HuH-7 (cell line): ENCODE data around the gene CAMKK2.
"Not testable (repeated sequence)": the region's sequence is repeated elsewhere in the genome, so short reads cannot be mapped to it uniquely, and the experiment has no call there.

Experiments used
- DNase-seq: peaks from one replicate; pipeline ENCODE4 v3.0.0; 2011; ENCODE audit warnings: low spot score

CAMKK2 gene

DNA sequence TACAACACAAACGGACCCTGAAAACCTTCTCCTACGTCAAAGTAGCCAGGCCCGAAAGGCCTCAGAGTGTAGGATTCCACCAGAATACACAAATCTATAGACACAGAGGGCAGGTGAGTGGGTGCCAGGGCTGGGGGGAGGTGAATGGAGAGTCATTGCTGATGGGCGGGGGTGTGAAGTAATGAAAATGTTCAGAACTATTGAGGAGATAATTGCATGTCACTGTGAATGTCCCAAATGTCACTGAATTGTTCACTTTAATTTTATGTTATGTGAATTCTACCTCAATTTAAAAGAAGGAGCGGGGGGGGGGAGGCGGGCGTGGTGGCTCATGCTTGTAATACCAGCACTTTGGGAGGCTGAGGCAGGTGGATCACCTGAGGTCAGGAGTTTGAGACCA, 50.6 kb downstream of the CAMKK2 start:
- no peak for DNase-seq

DNA sequence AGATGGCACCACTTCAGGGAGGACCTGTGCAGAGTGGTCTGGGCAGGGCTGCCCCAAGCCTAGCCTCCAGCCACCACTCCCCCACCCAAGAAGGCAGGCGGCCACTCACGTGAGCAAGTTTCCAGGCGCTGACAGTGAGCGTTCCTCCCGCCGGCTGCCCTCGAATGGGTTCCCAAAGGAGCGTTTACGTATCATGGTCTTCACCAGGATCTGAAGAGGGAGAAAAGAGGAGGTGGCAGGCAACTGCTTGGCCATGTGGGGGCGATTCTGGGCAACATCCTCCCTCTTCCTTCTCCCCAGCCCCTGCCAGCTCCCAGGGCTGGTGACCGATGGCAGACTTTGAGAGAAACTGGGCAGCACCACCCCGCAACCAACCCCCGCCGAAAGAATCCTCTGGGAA, 51.5 kb downstream of the CAMKK2 start:
- DNase-seq: no peak

DNA sequence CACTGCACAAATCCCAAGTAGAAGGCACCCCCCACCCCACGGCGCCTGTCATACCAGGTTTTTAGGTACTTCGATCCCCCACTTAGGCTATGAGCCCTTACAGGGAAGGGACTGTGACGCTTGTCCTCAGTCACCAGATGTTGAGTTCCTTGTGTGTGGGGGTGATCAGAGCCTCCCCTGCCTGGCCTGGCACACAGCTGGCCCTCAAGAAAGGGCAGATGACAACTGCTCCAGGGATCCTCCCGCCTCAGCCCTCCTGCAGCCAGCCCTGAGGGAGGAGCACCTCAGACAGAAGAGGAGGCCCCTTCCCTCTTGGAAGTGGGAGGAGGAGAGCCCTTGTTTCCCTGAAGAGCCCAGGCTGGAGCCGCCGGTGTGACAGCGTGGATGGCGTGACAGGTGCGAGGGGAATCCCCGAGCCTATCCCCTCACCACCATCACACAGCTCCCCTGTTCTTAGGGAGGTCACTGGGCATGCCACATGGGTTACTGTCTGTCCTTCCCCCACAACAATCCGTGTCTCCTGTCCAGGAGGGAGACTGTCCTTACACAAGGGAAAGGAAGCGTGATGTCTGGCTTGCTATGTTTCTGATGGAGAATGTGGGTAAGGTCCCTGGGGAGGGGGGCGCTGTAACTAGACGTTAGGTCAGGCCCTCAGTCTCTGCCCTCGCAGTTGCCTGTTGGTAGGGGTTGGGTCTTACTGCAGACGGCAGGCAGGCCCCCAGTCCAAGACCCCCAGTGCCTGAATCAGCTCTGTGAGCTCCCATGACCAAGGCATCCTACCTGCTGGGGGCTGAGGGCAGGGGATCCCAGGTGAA, 55.1 kb downstream of the CAMKK2 start:
- no peak for DNase-seq

DNA sequence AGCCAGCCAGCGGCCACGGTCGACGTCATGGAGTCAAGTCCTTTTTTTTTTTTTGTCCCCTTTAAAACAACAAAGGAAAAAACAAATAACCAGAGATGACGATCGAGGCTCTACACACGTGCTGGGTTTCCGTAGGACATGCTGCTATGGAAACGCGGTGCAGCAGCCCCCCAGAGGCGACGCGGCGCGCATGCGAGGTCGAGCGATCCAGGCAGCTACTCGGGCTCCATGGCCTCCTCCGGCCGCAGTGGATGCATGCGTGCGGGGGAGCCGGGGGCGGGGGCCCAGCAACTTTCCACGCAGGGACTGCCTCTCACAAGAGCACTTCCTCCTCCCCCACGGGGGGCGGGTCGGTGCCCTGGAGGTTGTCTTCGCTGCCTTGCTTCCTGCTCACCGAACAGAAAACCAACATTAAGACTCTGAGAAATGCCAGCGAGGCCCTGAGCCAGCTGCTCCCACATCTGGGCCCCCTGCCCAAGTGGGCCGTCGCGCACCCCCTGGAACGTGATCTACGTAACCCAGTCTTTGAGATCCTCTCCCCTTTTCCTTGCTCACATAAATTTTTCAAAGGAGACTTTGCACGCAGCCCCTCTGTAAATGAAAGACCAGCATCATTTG, 55.9 kb downstream of the CAMKK2 start:
- DNase-seq: no peak

DNA sequence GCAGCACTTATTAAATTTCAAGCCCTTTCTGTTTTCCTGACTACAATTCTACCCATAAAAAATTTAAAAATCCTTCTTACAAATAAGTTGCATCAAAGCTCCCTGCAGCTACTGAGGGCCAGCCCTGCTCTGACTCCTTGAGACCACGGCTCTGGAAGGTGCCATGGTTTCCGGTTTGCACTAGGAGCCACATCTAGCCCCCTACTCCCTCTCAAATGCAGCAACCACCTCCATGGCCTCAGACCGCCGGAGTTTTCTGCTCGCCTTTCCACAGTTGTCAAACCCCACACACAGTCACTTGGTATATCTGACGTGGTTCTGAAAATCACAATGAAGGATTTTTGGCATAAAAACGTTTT, 56.5 kb downstream of the CAMKK2 start:
- DNase-seq: no peak

DNA sequence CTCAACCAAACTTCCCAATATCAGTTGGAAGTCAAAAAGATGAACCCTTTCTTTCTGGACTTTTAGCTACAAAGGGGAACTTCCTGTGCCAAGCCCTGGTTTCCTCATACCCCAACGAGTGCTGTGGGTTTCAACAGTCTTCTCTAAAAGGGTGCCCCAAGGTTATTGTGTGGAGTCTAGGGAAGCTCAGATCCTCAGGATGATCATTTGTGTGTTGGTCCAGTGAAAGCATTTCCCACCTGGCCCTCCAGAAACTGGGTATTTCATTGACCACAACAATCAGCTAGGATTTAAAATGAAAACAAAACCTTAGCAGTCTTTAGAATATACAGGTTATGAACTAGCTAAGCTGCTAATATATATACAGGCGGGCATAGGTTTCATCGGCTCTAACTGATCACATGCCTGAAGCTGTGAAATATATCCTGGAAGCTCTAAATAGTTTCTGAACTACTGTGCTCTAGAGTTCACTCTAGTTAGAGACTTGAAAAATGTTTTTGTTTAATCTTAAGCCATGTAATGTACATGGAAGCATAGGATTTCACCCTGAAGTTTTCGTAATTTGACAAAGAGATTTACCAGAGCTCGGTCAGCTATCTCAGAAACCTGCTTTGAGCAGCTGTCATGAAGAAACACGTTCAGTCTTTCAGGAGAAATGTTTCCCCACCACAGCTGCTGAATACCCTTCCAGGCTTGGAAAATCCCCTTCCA, 57.0 kb downstream of the CAMKK2 start:
- no peak for DNase-seq

DNA sequence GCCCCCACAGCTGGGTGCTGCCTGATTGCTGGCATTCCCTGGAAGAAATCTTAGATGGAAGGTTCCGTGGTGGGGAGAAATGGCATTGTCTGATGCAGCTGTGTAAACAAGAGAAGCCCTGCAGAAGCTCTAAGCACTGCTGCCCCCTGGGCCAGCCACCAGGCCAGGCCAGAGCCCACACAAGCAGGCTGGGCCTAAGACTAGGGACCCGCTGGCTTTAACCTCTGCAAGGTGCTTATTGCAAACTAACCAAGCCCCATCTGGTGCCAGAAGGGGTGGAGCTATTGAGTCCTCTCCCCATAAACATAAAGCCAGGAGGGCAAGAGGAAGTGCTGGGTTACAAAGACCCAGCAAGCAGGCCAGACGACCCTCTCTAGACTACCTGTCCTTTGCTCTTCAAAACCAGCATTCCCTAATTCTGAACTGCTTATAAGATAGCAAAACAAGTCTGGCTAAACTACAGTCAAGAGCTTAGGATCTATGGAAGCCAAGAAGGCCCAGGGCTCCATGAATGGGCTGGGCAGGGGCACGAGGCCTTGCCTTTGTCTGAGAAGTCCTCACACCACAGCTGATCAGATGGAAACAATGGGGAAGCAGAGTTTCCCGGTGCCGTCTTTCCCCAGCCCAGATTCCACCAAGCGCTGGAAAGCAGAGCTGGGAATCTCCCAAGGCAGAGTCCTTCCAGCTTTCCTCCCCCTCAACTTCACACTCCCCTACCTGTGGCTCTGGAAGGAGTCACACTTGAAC, 57.7 kb downstream of the CAMKK2 start:
- DNase-seq: no peak

DNA sequence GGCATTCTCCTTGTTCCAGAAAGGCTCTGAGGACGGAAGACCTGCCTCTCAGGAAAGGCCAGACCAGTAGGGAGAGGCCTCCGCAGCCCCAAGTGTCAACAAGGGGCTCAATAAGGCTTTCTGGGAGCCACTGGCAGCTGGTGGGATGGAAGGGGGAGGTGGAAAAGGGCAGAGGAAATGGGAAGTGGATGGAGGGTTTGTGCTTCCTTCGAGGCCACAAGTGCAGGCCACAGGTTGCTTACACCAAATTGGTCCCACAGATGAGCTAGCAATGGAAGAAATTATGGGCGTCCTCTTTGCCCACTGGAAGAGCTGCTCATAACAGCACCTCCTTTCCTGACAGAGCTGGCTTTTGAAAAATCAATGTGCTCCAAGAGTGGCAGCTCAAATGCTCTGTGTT, 58.4 kb downstream of the CAMKK2 start:
- no peak for DNase-seq

DNA sequence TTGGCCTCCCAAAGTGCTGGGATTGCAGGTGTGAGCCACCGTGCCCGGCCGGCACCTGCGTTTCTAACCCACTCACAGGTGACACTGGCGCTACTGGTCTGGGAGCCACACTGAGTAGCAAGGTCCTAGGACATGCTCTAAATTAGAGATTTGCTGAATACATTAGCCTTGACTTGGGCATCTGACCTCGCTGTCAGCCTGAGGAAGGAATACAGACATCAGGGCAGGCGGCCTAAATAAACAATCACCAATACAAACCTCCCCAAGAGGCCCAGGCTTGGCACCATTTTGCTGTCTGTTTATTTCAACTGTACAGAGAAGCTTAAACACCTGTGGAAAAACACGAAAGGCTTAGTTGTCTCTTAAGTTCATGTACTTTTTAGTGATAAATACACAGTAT, 59.1 kb downstream of the CAMKK2 start:
- DNase-seq: no peak

DNA sequence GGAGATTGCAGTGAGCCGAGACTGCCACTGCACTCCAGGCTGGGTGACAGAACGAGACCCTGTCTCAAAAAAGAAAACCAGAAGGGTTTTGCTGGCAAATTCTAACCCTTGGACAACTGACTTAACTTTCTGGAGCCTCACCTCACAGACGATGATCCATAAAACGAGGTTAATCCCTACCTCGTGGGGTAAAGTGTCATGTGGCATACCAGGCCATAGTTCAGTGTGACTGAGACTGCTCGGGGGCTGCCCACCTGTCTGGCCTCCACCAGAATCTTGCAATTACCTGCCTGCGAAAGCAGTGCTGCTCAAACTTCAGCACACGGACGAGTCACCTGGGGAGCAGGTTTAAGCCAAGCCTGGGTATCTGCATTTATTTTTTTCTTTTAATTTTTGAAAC, 59.7 kb downstream of the CAMKK2 start:
- DNase-seq: no peak

DNA sequence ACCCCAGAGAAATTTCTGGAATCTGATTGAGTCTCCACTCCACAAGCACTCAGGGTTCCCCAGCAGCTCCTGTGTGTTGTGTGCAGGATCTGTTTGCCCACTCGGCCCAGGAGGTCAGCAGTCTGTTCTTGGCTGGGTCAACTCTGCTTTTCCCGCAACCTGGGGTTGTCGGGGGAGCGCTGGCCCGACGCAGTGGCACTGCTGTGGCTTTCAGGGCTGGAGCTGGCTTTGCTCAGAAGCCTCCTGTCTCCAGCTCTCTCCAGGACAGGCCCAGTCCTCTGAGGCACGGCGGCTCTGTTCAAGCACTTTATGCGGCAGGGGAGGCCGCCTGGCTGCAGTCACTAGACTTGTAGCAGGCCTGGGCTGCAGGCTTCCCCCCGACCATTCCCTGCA, 62.9 kb downstream of the CAMKK2 start:
- DNase-seq: no peak

DNA sequence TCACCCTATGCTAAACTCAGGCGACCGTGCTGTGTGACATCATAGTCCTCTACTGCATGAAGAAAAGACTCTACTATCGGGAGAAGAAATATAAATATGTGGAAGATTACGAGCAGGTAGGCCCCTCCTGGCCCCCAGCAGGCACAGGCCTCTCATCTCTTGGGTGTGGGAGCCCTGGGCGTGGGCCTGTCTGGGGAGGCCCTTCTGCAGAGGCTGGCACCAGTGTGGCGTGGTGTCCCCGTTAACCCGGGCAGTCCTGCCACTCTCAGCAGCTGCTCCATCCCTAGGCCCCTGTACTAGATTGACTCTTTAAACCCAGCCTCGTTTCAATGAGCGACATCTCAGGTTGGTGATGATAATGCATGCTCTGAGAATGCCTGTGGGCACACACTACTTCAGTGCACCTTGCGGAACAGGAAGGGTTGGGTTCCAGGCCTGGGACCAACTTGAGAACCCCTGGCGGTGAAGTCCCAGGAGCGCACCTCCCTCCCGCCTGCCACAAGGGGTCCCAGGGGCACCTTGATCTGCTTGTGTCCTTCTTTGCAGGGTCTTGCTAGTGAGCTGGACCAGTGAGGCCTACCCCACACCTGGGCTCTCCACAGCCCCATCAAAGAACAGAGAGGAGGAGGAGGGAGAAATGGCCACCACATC, 63.4 kb downstream of the CAMKK2 start:
- no peak for DNase-seq

DNA sequence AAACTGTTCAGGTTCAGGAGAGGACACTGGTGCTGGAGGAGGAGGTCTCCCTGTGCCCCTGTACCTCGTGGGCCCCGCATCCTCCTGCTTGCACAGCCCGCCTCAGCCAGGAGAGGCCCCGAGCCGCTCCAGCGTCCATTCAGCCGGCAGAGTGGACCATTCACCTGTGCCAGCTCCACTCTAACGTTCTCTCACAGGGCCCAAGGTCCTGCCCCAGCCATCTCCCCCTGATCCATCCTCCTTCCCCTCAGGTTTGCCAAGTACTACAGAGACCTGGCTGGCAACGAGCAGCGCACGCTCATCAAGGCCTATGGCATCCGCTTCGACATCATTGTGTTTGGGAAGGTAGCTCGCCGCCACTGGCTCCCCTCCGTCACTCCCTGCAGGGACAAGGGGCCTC, 64.3 kb downstream of the CAMKK2 start:
- DNase-seq: no peak

DNA sequence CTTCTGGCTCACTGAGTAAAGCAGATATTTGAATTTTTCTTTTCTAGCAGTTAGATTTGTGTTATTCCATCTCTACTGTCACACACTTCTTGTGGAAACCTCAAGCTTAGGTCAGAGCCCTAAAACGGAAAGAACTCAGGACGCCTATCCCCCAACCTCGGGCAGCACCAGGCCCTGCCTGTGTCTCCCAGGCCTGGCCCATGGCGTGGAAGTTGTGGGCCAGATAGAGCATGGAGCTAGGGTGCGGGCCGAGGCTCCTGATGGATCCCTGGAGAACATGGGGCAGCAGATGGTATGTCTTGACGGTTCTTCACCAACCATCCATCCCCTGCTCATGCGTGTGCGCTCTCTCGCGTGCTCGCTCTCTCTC, 66.0 kb downstream of the CAMKK2 start:
- no peak for DNase-seq

DNA sequence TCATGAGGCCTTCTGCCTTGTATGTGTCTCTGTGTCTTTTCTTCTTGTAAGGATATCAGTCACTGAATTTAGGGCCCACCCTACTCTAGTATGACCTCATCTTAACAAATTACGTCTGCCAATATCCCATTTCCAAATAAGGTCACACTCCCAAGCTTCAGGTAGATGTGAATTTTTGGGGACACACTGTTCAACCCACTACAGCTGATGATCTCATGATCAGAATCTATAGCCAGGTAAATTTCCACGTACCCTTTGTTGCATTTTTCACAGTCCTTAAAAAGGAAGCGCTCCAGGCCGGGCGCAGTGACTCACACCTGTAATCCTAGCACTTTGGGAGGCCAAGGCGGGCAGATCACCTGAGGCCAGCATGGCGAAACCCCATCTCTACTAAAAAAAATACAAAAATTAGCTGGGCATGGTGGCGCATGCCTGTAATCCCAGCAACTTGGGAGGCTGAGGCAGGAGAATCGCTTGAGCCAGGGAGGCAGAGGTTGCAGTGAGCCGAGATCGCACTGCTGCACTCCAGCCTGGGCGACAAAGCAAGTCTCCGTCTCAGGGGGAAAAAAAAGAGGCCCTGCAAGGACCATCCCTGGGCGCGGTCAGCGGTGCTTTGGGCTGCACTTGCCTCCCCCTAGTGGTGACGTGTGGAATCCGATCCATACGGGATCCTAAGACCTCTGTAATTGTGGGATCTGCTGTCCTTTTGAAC, 66.5 kb downstream of the CAMKK2 start:
- DNase-seq: peak; percentile 85

DNA sequence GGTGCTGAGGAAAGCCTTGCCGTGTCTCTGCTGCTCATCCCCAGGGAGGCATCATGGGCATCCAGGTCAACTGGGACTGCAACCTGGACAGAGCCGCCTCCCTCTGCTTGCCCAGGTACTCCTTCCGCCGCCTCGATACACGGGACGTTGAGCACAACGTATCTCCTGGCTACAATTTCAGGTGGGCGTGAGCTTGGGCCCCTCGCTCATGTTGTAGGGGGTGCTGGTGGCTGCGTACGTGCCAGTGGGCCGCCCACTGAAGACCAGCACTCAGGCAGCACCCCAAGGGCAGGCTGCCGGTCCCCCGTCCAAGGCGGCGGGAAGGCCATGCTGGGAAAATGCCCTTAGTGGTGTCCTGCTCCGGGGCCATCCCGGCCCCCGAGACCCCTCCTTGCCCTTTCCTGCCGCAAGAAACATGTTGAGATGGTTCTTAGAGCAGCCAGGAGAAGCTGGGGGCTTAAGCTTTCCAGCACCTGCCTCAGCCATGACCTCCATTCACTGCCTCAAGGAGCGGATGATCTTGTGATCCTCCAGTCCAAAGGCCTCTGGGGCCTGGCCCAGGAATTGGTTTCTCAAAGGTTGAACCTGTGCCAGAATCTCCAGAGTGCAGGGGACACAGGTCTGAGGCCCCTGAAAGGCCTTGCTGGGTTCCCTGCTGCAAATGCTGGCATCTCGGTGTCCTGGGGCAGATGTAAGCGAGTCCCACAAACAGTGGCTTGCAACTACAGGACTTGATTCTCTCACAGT, 67.4 kb downstream of the CAMKK2 start:
- no peak for DNase-seq

DNA sequence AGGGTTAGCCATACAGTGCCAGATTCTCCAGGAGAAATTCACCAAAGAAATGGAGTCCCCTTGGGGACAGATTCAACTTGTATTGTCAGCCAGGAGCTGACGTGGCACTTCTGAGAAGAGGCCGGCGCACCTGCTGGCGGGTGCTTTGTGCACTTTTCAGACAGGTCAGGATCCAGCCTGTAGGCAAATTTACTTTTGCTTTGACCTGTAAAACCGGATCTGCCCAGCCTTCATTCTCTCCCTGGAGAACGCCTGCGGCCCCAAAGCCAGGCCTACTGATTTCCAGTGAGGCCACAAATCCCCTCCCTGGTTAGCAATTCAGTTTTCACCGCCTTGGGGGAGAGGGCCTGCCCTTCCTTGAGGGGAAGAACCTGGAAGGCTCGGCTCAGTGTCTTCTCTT, 69.2 kb downstream of the CAMKK2 start:
- DNase-seq: no peak

DNA sequence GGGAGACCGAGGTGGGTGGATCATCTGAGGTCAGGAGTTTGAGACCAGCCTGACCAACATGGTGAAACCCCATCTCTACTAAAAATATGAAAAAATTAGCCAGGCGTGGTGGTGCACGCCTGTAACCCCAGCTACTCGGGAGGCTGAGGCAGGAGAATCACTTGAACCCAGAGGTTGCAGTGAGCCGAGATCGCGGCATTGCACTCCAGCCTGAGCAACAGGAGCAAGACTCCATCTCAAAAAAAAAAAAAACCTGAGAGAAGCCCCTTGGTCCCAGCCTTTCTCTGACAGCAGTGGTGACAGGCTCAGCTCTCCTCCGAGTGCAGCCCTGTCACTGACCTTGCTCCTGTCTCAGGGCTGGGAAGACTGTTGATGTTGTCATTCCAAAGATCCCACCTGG, 69.6 kb downstream of the CAMKK2 start:
- DNase-seq: not testable (repeated sequence)

DNA sequence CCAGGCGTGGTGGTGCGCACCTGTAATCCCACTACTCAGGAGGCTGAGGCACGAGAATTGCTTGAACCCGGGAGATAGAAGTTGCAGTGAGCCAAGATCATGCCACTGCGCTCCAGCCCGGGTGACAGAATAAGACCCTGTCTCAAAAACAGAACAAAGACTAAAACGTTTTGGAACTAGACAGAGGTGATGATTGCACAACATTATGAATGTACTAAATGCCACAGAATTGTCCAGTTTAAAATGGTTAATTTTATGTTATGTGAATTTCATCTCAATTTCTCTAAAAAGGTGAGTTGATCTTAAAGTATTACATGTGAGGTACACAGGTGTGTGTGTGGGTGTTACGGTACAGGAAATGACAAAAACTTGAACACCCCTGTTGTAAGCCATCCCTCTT, 70.1 kb downstream of the CAMKK2 start:
- DNase-seq: no peak

DNA sequence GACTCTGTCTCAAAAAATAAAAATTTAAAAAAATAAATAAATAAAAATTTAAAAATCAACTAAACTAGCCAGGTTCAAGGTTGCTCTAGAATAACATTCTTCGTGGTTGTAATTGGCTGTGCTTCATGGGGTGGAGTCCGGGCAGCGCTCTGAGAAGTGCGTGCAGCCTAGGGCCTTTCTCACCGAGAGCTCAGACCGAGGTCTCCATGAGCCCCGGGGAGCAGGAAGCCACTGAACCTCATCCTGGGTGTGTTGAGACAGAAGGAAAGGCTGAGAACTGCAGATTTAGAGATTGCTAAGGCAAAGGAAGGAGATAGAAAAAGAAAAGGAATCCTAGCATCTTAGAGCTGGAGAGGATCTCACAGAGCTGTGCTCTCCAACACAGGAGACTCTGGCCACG, 71.9 kb downstream of the CAMKK2 start:
- no peak for DNase-seq
